NCI-H1092 (cell line): ENCODE results near the gene CACNA2D2.

Experiments used
- DNase-seq: peaks from one replicate; lab custom pipeline; 2025; lab: John Stamatoyannopoulos, UW

CACNA2D2 gene

GRCh38 chr3:50345586-50346234, 157.7 kb downstream of the CACNA2D2 start, which contains the start of gene ZMYND10:
ZMYND10 (minus strand) TSS chr3:50345732; CDS start chr3:50345579, 153 bp downstream.
- no peak for DNase-seq

DNA sequence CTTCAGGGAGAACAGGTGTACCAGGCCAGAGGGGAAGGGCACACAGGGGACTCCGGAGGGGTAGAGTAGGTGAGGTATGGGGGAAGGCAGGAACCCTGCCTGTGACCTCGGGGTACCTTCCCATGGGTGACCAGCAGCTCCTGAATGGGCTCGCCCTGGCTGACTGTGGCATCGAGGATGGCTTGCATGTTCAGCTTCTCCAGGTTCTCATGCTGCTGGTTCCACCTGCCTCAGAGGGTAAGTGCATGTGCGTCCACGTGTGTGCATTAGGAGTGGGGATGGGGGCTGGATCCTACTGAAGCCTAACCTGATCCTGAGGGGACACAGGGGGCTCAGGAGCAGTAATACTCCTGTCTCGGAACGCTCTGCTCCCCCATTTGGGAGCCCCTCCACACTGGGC, 158.4 kb downstream of the CACNA2D2 start:
- DNase-seq: no peak

DNA sequence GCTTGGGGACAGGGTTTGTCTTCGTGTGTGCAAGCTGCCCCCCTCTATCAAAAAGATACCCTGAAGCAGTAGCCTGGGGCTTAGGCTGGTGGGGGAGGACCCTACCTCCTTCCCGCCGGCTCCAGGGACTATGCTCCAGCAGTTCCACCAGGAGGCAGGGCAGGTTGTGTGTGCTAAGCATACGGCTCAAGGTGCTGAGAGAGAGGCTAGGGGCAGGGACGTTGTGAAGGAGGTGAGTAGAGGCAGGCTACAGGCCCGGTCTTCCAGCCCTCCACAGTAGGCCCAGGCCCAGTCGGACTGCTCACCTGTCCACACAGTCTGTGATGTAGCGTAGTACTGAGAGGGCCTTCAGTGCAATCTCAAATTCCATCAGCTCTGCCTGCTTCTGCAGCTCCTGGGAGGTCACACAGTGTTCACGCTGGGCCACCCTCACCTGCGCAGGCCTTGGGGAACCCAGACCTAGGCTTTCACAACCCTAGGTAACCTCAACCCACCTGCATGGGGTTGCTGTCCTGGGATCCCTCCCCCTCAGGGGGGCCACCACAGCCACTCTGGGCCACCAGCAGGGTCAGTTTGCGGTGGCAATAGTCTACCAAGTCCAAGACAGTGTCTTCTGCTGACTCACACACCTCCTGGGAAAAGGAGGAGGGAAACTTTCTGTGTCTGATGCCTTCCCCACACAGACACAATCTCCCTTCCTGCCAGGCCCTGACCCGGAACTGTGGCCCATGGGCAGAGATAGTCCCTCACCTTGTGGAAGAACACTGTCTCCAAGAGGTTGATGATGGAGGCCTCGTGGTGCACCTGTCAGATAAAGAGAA, 160.4 kb downstream of the CACNA2D2 start:
- DNase-seq: no peak

DNA sequence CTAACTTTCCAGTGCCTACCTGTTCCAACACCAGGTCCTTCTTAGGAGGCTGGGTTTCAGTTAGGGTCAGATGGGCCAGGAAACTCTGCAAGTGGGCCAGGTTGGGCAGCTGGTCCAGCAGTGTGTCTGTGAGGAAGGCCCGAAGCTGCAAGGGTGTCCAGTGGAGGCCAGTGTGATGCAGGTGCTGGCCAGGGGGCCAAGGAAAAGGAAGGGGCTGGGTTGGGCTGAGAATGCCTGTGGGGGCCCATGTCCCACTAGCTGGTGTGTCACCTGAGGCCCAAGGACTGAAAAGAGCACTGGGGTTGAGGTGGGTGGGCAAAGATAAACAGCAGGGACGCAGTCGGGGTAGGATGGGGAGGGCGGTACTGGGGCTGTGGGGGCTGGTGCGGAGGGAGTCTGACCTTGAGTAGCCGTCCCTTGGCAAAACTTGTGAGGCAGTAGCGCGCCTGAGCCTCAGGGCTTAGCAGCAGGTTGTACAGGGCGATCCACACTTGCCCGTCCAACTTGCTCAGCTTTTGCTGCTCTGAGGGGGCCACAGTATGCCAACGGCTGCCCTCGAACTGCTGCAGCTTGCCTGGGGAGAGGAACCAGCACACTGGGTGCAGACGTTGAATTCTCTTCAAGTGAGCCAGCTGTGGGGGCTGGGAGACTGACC, 161.3 kb downstream of the CACNA2D2 start:
- no peak for DNase-seq

DNA sequence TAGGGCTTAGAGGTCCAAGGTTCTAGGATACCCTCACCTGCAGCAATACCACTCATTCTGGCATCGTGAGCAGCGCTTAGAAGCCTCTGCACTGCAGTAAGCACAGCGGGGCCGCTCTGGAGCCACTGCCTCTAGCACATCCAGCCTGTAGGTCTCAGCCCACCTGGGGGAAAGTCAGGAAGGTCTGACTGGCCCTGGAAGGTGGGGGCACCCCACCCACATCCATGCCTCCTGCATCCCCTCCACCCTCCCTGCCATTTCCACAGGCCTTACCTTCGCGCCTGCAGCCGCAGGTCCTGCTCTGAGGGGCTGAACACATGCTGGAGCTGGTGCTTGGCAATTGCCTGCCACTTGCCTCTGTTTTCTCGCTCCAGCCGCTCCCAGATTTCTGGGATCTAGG, 161.9 kb downstream of the CACNA2D2 start:
- no peak for DNase-seq

DNA sequence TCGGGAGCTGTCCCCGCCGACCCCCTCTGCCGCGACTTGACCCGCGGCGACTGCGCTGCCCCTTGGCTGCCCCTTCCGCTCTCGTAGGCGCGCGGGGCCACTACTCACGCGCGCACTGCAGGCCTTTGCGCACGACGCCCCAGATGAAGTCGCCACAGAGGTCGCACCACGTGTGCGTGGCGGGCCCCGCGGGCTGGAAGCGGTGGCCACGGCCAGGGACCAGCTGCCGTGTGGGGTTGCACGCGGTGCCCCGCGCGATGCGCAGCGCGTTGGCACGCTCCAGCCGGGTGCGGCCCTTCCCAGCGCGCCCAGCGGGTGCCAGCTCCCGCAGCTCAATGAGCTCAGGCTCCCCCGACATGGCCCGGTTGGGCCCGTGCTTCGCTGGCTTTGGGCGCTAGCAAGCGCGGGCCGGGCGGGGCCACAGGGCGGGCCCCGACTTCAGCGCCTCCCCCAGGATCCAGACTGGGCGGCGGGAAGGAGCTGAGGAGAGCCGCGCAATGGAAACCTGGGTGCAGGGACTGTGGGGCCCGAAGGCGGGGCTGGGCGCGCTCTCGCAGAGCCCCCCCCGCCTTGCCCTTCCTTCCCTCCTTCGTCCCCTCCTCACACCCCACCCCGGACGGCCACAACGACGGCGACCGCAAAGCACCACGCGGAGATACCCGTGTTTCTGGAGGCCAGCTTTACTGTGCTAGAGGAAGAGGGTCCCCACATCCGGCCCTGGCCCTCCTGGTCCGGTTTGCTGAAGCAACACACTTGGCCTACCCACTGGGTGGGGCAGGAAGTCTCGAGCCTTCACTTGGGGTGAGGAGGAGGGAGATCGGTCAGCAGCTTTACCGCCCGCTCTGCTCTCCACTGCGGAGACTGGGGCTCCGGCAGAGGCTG, 162.7 kb downstream of the CACNA2D2 start, which contains the start of gene RASSF1:
RASSF1 (minus strand) TSS at position 389 of the 882 bp plus-strand sequence; CDS start at position 358, 31 bp downstream.
- no peak for DNase-seq

GRCh38 chr3:50340147-50340447, 163.3 kb downstream of the CACNA2D2 start:
- DNase-seq: no peak

DNA sequence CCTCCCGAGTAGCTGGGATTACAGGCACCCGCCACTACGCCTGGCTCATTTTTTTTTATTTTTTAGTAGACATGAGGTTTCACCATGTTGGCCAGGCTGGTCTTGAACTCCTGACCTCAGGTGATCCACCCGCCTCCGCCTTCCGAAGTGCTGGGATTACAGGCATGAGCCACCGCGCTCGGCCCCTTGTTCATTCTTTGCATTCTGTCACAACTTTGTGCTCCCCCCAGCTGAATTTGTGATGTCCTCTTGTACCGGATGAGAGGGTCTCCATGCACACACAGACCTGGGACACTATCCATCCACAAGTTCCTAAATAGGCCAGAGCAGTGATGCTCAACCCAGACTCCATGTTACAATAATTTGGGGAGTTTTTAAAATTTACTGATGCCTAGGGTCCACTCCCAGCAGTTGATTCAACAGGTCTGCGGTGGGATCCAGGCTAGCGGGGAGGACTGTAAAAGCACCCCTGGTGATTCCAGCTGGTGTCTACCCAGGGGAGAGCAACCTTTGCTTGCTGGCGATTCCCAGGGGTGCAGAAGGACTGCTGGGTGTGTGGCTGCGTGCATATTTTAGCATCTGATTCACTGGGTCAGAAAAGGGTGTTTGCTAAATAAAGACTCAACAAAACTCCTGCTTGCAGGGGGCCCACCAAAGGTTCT, 163.8 kb downstream of the CACNA2D2 start:
- DNase-seq: no peak

DNA sequence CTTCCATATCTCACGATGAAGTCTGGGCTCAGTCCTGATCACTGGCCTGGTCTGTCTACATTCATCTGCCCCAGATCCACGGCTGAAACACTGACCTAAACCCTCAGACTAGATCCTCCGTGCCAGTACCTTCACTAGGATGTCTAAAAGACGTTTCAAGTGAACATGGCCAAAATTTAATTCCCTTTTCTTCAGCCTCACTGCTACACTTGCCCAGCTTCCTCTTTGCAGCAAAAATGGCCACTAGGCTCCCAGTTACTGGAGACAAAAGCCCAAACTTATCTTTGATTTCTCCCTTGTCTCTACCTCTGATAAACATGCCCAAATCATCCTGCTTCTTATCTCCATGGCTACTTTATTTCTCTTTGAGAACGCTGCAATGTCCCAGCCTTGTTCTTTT, 164.5 kb downstream of the CACNA2D2 start:
- DNase-seq: no peak

GRCh38 chr3:50337175-50337861, 166.1 kb downstream of the CACNA2D2 start:
- peak; percentile 94 for DNase-seq

GRCh38 chr3:50336452-50337174, 166.8 kb downstream of the CACNA2D2 start:
- DNase-seq: no peak

GRCh38 chr3:50334339-50335075, 168.9 kb downstream of the CACNA2D2 start:
- DNase-seq: no peak

DNA sequence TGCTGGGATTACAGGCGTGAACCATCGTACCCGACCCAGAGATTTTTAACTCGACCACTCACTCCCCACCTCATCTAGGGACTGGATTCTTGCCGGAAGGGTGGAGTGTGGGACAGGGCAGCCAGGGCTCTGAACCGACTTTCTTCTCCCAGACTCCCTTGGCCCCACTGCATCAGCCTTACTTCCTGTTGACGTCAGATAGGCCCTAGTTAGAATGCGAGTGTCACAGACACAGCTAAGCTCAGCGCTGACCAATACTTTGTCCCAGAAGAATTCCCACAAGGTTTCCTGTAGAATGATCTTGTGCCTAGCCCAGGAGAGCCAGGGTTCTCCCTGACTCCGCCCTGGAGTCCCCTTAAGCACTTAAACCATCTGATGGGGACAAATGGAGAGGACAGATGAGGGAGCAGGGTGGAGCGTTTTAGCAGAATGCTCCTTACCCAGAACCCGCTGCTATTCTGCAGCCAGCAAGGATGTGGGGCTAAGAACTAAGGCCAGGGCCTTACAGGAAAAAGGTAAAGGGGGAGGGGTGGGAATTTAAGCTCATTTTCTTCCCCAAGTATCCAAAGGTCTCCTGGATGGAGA, 169.6 kb downstream of the CACNA2D2 start:
- no peak for DNase-seq

- DNase-seq: no peak
Observed at GRCh38 chr3:50331364-50331907, 172.0 kb downstream of the CACNA2D2 start.

GRCh38 chr3:50330330-50330729, 173.1 kb downstream of the CACNA2D2 start:
- no peak for DNase-seq

GRCh38 chr3:50327943-50328691, 175.3 kb downstream of the CACNA2D2 start, which contains the start of gene TUSC2:
TUSC2 (minus strand) TSS chr3:50328223; CDS start chr3:50328099, 124 bp downstream.
- peak; percentile 92 for DNase-seq

DNA sequence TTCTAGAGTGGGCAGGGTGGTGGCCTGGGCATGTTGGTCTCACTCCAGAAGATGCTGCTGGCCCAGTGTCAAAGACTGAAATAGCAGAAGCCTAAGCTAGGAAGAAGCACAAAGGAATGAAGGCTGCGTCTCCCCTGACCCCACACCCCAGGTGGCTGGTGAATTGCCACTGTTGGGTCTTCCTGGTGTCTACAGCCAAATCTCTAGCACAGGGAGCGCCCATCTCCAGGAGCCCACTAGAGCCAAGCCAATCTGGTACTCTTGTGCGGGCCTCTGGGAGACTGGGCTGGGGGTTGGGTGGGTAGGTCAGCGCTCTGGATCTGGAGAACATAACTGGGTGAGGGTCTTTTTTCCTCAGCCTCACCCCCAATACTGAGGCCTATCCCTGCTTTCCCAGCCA, 176.3 kb downstream of the CACNA2D2 start:
- no peak for DNase-seq

DNA sequence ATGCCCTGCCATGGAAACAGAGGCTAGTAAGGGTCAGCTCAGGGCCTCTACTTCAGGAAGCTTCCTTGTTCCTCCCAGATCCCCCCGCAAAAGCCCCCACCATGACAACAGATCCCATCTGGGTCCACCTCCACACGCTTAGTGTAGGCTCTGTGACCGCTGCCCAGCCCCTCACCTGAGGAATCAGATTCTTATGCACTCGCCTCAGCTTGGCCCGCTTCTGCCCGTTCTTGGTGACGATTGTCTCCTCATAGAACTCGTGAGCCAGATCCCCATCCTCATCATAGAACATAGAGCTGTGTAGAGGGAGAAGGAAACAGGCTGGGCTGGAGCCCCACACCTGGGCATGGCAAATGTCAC, 177.3 kb downstream of the CACNA2D2 start:
- no peak for DNase-seq
